GM12892 (cell line): ENCODE results near the gene VSIR.

ENCODE experiments used
- POLR2A ChIP-seq: IDR thresholded peaks from 2 replicates; pipeline ENCODE4 v1.6.1; 2011; ENCODE audit warnings: low read depth, low read length, control low read depth
- POLR2AphosphoS5 ChIP-seq: IDR thresholded peaks from 2 replicates; pipeline ENCODE4 v1.6.1; 2011; ENCODE audit warnings: low read depth, low read length, control low read depth
- TAF1 ChIP-seq: IDR thresholded peaks from 2 replicates; pipeline ENCODE4 v1.6.1; 2011; ENCODE audit warnings: low read depth, mild to moderate bottlenecking, control low read depth, low read length, borderline replicate concordance

- TF ChIP-seq POLR2AphosphoS5 (no peak), POLR2A (no peak), TAF1 (no peak)
These were observed 6.5 kb downstream of the VSIR start for GRCh38 chr10:71766717-71767419.
